ENCODE results near the gene UQCR10.

GRCh38 chr22:29750029-29750428 lies 17.1 kb upstream of the UQCR10 start:
- TF ChIP-seq TAF1 (IDR thresholded peaks at IDR 0.05; ENCODE audit: low read depth) (no peak), EP300 (IDR thresholded peaks at IDR 0.05; ENCODE audit: borderline replicate concordance) (no peak), CEBPB (IDR thresholded peaks at IDR 0.05) (no peak), NFIC (IDR thresholded peaks at IDR 0.05) (no peak), RAD21 (IDR thresholded peaks at IDR 0.05; ENCODE audit: low read depth) (no peak)
- TF ChIP-seq, protein P1, sequence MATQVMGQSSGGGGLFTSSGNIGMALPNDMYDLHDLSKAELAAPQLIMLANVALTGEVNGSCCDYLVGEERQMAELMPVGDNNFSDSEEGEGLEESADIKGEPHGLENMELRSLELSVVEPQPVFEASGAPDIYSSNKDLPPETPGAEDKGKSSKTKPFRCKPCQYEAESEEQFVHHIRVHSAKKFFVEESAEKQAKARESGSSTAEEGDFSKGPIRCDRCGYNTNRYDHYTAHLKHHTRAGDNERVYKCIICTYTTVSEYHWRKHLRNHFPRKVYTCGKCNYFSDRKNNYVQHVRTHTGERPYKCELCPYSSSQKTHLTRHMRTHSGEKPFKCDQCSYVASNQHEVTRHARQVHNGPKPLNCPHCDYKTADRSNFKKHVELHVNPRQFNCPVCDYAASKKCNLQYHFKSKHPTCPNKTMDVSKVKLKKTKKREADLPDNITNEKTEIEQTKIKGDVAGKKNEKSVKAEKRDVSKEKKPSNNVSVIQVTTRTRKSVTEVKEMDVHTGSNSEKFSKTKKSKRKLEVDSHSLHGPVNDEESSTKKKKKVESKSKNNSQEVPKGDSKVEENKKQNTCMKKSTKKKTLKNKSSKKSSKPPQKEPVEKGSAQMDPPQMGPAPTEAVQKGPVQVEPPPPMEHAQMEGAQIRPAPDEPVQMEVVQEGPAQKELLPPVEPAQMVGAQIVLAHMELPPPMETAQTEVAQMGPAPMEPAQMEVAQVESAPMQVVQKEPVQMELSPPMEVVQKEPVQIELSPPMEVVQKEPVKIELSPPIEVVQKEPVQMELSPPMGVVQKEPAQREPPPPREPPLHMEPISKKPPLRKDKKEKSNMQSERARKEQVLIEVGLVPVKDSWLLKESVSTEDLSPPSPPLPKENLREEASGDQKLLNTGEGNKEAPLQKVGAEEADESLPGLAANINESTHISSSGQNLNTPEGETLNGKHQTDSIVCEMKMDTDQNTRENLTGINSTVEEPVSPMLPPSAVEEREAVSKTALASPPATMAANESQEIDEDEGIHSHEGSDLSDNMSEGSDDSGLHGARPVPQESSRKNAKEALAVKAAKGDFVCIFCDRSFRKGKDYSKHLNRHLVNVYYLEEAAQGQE (IDR thresholded peaks at IDR 0.05; ENCODE audit: low read depth): no peak
